Measurements from ENCODE around the gene SPG7. TPM values are rescaled to one million over a fixed set of nuclear protein-coding genes. Genes with fewer than 3 reads are reported as not detected.

SPG7 gene
- total RNA-seq, 1 donor from 2014 or later = 96.1 TPM

GRCh38 chr16:89491974-89492687 lies 16.1 kb upstream of the SPG7 start:
- no peak overlapping the region for H3K27ac ChIP-seq (ENCODE audit: low read depth, low read length)
- no peaks in the 10 kb centered on the region for H3K36me3 ChIP-seq (ENCODE audit: insufficient read depth, low read length)
- H3K9me3 Mint-ChIP-seq (ENCODE audit: unreplicated experiment) = no peaks in the 10 kb centered on the region
- peaks cover 45% of the 10 kb centered on the region for H3K79me2 ChIP-seq (ENCODE audit: insufficient read depth, low read length)
- H3K9me3 ChIP-seq (ENCODE audit: insufficient read depth, low read depth, low read length) = no peaks in the 10 kb centered on the region
- peaks cover 25% of the 10 kb centered on the region for H3K4me1 Mint-ChIP-seq (ENCODE audit: low read depth, unreplicated experiment)
- peak overlapping the region; percentile 89 for H3K4me2 ChIP-seq (ENCODE audit: low read length)
- H3K27me3 Mint-ChIP-seq (ENCODE audit: low read depth, unreplicated experiment) = no peaks in the 10 kb centered on the region
- peak overlapping the region; percentile 94 for H3K4me3 Mint-ChIP-seq (ENCODE audit: unreplicated experiment)
- FAIRE-seq = no peak
- H3K27ac Mint-ChIP-seq (ENCODE audit: unreplicated experiment) = peak overlapping the region; percentile 34
- H3K4me1 ChIP-seq (ENCODE audit: insufficient read depth, low read length) = peaks cover 33% of the 10 kb centered on the region
- H3K9ac ChIP-seq (ENCODE audit: low read length) = peak overlapping the region; percentile 93
- no peak for DNase-seq (ENCODE audit: low read depth)
- peaks cover 42% of the 10 kb centered on the region for H4K20me1 ChIP-seq (ENCODE audit: insufficient read depth, low read length)
- no peak for TF ChIP-seq EZH2 (IDR thresholded peaks at IDR 0.05; ENCODE audit: insufficient read depth, low read length)
- TF ChIP-seq, protein P1, sequence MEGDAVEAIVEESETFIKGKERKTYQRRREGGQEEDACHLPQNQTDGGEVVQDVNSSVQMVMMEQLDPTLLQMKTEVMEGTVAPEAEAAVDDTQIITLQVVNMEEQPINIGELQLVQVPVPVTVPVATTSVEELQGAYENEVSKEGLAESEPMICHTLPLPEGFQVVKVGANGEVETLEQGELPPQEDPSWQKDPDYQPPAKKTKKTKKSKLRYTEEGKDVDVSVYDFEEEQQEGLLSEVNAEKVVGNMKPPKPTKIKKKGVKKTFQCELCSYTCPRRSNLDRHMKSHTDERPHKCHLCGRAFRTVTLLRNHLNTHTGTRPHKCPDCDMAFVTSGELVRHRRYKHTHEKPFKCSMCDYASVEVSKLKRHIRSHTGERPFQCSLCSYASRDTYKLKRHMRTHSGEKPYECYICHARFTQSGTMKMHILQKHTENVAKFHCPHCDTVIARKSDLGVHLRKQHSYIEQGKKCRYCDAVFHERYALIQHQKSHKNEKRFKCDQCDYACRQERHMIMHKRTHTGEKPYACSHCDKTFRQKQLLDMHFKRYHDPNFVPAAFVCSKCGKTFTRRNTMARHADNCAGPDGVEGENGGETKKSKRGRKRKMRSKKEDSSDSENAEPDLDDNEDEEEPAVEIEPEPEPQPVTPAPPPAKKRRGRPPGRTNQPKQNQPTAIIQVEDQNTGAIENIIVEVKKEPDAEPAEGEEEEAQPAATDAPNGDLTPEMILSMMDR (IDR thresholded peaks at IDR 0.05; ENCODE audit: insufficient read depth, low read depth, low read length) = no peak
- peak overlapping the region; percentile 78 for H3K4me3 ChIP-seq (ENCODE audit: insufficient read depth, low read depth, low read length)
- no peak overlapping the region for H2AFZ ChIP-seq (ENCODE audit: low read depth, low read length)
- H3K27me3 ChIP-seq (ENCODE audit: insufficient read depth, low read length) = no peaks in the 10 kb centered on the region
- peaks cover 2% of the 10 kb centered on the region for H3K36me3 Mint-ChIP-seq (ENCODE audit: low read depth, unreplicated experiment)

- Histone ChIP-seq H3K4me2 (ENCODE audit: low read length) (no peak overlapping the region), H3K9me3 (ENCODE audit: insufficient read depth, low read depth, low read length) (no peaks in the 10 kb centered on the region), H3K27me3 (ENCODE audit: insufficient read depth, low read length) (no peaks in the 10 kb centered on the region), H3K27ac (ENCODE audit: low read depth, low read length) (no peak overlapping the region), H2AFZ (ENCODE audit: low read depth, low read length) (no peak overlapping the region), H3K4me3 (ENCODE audit: insufficient read depth, low read depth, low read length) (no peak overlapping the region), H3K9ac (ENCODE audit: low read length) (no peak overlapping the region), H3K79me2 (ENCODE audit: insufficient read depth, low read length) (peaks cover 28% of the 10 kb centered on the region), H3K36me3 (ENCODE audit: insufficient read depth, low read length) (no peaks in the 10 kb centered on the region), H3K4me1 (ENCODE audit: insufficient read depth, low read length) (peaks cover 24% of the 10 kb centered on the region), H4K20me1 (ENCODE audit: insufficient read depth, low read length) (peaks cover 26% of the 10 kb centered on the region)
- H3K4me1 Mint-ChIP-seq (ENCODE audit: low read depth, unreplicated experiment) = peaks cover 21% of the 10 kb centered on the region
- TF ChIP-seq EZH2 (IDR thresholded peaks at IDR 0.05; ENCODE audit: insufficient read depth, low read length) = no peak
- TF ChIP-seq, protein P1 (IDR thresholded peaks at IDR 0.05; ENCODE audit: insufficient read depth, low read depth, low read length) = no peak
- H3K27ac Mint-ChIP-seq (ENCODE audit: unreplicated experiment) = no peak overlapping the region
- H3K36me3 Mint-ChIP-seq (ENCODE audit: low read depth, unreplicated experiment) = no peaks in the 10 kb centered on the region
- H3K27me3 Mint-ChIP-seq (ENCODE audit: low read depth, unreplicated experiment) = no peaks in the 10 kb centered on the region
- H3K9me3 Mint-ChIP-seq (ENCODE audit: unreplicated experiment) = no peaks in the 10 kb centered on the region
- H3K4me3 Mint-ChIP-seq (ENCODE audit: unreplicated experiment) = peak overlapping the region; percentile 10
- DNase-seq (ENCODE audit: low read depth) (no peak), FAIRE-seq (no peak)
Measured at GRCh38 chr16:89493776-89494175, 14.4 kb upstream of the SPG7 start.

GRCh38 chr16:89495121-89495520 lies 13.1 kb upstream of the SPG7 start:
- no peak overlapping the region for H3K27ac ChIP-seq (ENCODE audit: low read depth, low read length)
- H3K4me2 ChIP-seq (ENCODE audit: low read length) = peak overlapping the region; percentile 5
- H2AFZ ChIP-seq (ENCODE audit: low read depth, low read length) = no peak overlapping the region
- TF ChIP-seq, protein P1 (IDR thresholded peaks at IDR 0.05; ENCODE audit: insufficient read depth, low read depth, low read length) = no peak
- DNase-seq (ENCODE audit: low read depth) = peak; percentile 74
- Mint-ChIP-seq H3K9me3 (ENCODE audit: unreplicated experiment) (no peaks in the 10 kb centered on the region), H3K36me3 (ENCODE audit: low read depth, unreplicated experiment) (no peaks in the 10 kb centered on the region), H3K4me3 (ENCODE audit: unreplicated experiment) (peak overlapping the region; percentile 70), H3K27ac (ENCODE audit: unreplicated experiment) (peak overlapping the region; percentile 26), H3K27me3 (ENCODE audit: low read depth, unreplicated experiment) (no peaks in the 10 kb centered on the region), H3K4me1 (ENCODE audit: low read depth, unreplicated experiment) (peaks cover 21% of the 10 kb centered on the region)
- peaks cover 22% of the 10 kb centered on the region for H4K20me1 ChIP-seq (ENCODE audit: insufficient read depth, low read length)
- no peaks in the 10 kb centered on the region for H3K27me3 ChIP-seq (ENCODE audit: insufficient read depth, low read length)
- peaks cover 22% of the 10 kb centered on the region for H3K4me1 ChIP-seq (ENCODE audit: insufficient read depth, low read length)
- H3K79me2 ChIP-seq (ENCODE audit: insufficient read depth, low read length) = peaks cover 22% of the 10 kb centered on the region
- no peak overlapping the region for H3K9ac ChIP-seq (ENCODE audit: low read length)
- no peaks in the 10 kb centered on the region for H3K36me3 ChIP-seq (ENCODE audit: insufficient read depth, low read length)
- no peaks in the 10 kb centered on the region for H3K9me3 ChIP-seq (ENCODE audit: insufficient read depth, low read depth, low read length)
- no peak for FAIRE-seq
- no peak overlapping the region for H3K4me3 ChIP-seq (ENCODE audit: insufficient read depth, low read depth, low read length)

All from astrocyte (in vitro differentiated cells and primary cell).